ENCODE data around the gene KCNB1. TPM values are rescaled to one million over a fixed set of nuclear protein-coding genes. Genes with fewer than 3 reads are reported as not detected.

KCNB1 gene
- total and polyA plus RNA-seq, 2 donors (not counting 1 experiment from before 2014, with no cell fraction given): 0.12 TPM; not detected in 1

GRCh38 chr20:49375170-49375569, 107.3 kb downstream of the KCNB1 start:
- no peaks in the 10 kb centered on the region for H3K4me1 Mint-ChIP-seq
- WGBS (ENCODE audit: insufficient coverage): no CpG with 5 or more reads among the region's 3 CpGs
- H3K9me3 Mint-ChIP-seq (ENCODE audit: insufficient read depth): no peaks in the 10 kb centered on the region
- POLR2A ChIA-PET: no interaction called here
- H3K4me3 Mint-ChIP-seq: no peak overlapping the region
- Histone ChIP-seq H3K36me3 (replicated peaks in 1 of 2; ENCODE audit: control extremely low read depth in 1 of 2, control insufficient read depth in 1 of 2, extremely low read depth in 1 of 2, insufficient read depth in 2 of 2, low read length in 1 of 2) (no peaks in the 10 kb centered on the region), H2AFZ (ENCODE audit: insufficient read depth, low read depth, low read length, poor library complexity, severe bottlenecking) (no peak overlapping the region), H3K9ac (ENCODE audit: low read length) (no peak overlapping the region), H3K79me2 (ENCODE audit: control insufficient read depth, insufficient read depth, low read length) (no peaks in the 10 kb centered on the region), H3K4me1 (ENCODE audit: control insufficient read depth in 2 of 2, insufficient read depth in 2 of 2, low read length in 2 of 2) (no peaks in the 10 kb centered on the region), H3K4me3 (ENCODE audit: control extremely low read depth in 1 of 5, extremely low read depth in 1 of 5, insufficient read depth in 1 of 5, low read depth in 2 of 5, low read length in 4 of 5) (no peak overlapping the region), H3K9me3 (ENCODE audit: control extremely low read depth in 1 of 3, control insufficient read depth in 2 of 3, insufficient read depth in 1 of 3, low read length in 2 of 3) (no peaks in the 10 kb centered on the region), H4K20me1 (ENCODE audit: control insufficient read depth, insufficient read depth, low read length, poor library complexity, severe bottlenecking) (no peaks in the 10 kb centered on the region), H3K27ac (ENCODE audit: low read length in 2 of 2) (no peak overlapping the region), H3K4me2 (replicated peaks; ENCODE audit: low read depth, low read length, poor library complexity, severe bottlenecking) (no peak overlapping the region), H3K27me3 (replicated peaks in 1 of 4; ENCODE audit: control extremely low read depth in 1 of 4, control insufficient read depth in 3 of 4, insufficient read depth in 4 of 4, low read length in 3 of 4) (peaks cover 0 to 3% (median 2%) of the 10 kb centered on the region in 4 experiments)
- DNase-seq (no peak), ATAC-seq (ENCODE audit: low read depth) (no peak)
- no peak for TF ChIP-seq CTCF (IDR thresholded peaks at IDR 0.05)
- no peak for TF ChIP-seq EZH2 (IDR thresholded peaks at IDR 0.05; ENCODE audit: borderline replicate concordance, insufficient read depth, low read depth, low read length, poor library complexity, severe bottlenecking)
- peaks cover 37% of the 10 kb centered on the region for H3K27me3 Mint-ChIP-seq
- intact Hi-C loops (cut with micrococcal nuclease): no loop called here
- CTCF ChIA-PET: interaction anchor here (1.3 to 1.5 kb wide), 2 partner anchors 9 kb away, joined by 3 to 5 read pairs; no protein-coding TSS in a partner anchor
- H3K27ac Mint-ChIP-seq: no peak overlapping the region

GRCh38 chr20:49372095-49372734, 110.3 kb downstream of the KCNB1 start:
- Mint-ChIP-seq H3K27ac (no peak overlapping the region), H3K4me3 (no peak overlapping the region), H3K4me1 (no peaks in the 10 kb centered on the region), H3K27me3 (peaks cover 49% of the 10 kb centered on the region), H3K9me3 (ENCODE audit: insufficient read depth) (no peaks in the 10 kb centered on the region)
- Histone ChIP-seq H3K27me3 (replicated peaks in 1 of 4; ENCODE audit: control extremely low read depth in 1 of 4, control insufficient read depth in 3 of 4, insufficient read depth in 4 of 4, low read length in 3 of 4) (peaks cover 0 to 6% (median 0%) of the 10 kb centered on the region in 4 experiments), H3K4me1 (ENCODE audit: control insufficient read depth in 2 of 2, insufficient read depth in 2 of 2, low read length in 2 of 2) (no peaks in the 10 kb centered on the region), H3K79me2 (ENCODE audit: control insufficient read depth, insufficient read depth, low read length) (no peaks in the 10 kb centered on the region), H3K36me3 (replicated peaks in 1 of 2; ENCODE audit: control extremely low read depth in 1 of 2, control insufficient read depth in 1 of 2, extremely low read depth in 1 of 2, insufficient read depth in 2 of 2, low read length in 1 of 2) (no peaks in the 10 kb centered on the region), H3K9me3 (ENCODE audit: control extremely low read depth in 1 of 3, control insufficient read depth in 2 of 3, insufficient read depth in 1 of 3, low read length in 2 of 3) (no peaks in the 10 kb centered on the region), H2AFZ (ENCODE audit: insufficient read depth, low read depth, low read length, poor library complexity, severe bottlenecking) (no peak overlapping the region), H3K4me3 (ENCODE audit: control extremely low read depth in 1 of 5, extremely low read depth in 1 of 5, insufficient read depth in 1 of 5, low read depth in 2 of 5, low read length in 4 of 5) (no peak overlapping the region), H3K27ac (ENCODE audit: low read length in 2 of 2) (no peak overlapping the region), H3K4me2 (replicated peaks; ENCODE audit: low read depth, low read length, poor library complexity, severe bottlenecking) (no peak overlapping the region), H3K9ac (ENCODE audit: low read length) (no peak overlapping the region), H4K20me1 (ENCODE audit: control insufficient read depth, insufficient read depth, low read length, poor library complexity, severe bottlenecking) (no peaks in the 10 kb centered on the region)
- TF ChIP-seq EZH2 (IDR thresholded peaks at IDR 0.05; ENCODE audit: borderline replicate concordance, insufficient read depth, low read depth, low read length, poor library complexity, severe bottlenecking) (no peak), CTCF (IDR thresholded peaks at IDR 0.05) (no peak)
- ChIA-PET CTCF (no interaction called here), POLR2A (no interaction called here)
- DNase-seq: no peak
- WGBS (ENCODE audit: insufficient coverage): 96% methylated on average over 5 of the region's 9 CpGs
- no peak for ATAC-seq (ENCODE audit: low read depth)
- intact Hi-C loops (cut with micrococcal nuclease): no loop called here

All from B cell (primary cell).